ENCODE data around the gene NOS1AP.

- no peak for TF ChIP-seq POLR2AphosphoS5 (IDR thresholded peaks at IDR 0.05; ENCODE audit: low read depth, low read length)
- no peak for TF ChIP-seq REST (IDR thresholded peaks at IDR 0.05; ENCODE audit: insufficient read depth in 1 of 2, low read depth in 2 of 2, low read length in 2 of 2)
- TF ChIP-seq TAF1 (IDR thresholded peaks at IDR 0.05; ENCODE audit: borderline replicate concordance, insufficient read depth, low read length) = no peak
These were observed 48.6 kb downstream of the NOS1AP start for GRCh38 chr1:162118063-162118462.

All from PFSK-1 (cell line).